GM23338 (cell line): ENCODE data around the gene KCNQ5. TPM values are rescaled to one million over a fixed set of nuclear protein-coding genes. Genes with fewer than 3 reads are reported as not detected.

Source experiments
- ATAC-seq: fragments of 200-7000 bp; cut with Tn5 transposase; 3 replicates; pipeline ENCODE4 v1.9.1; 2020
- DNase-seq: peaks from one replicate; pipeline ENCODE4 v3.0.0-alpha.2; 2015; ENCODE audit warnings: low spot score
- H2AFZ ChIP-seq: fragments of 200-600 bp; sonication (generic); 2 replicates; pipeline ENCODE4 v1.8.0; 2016; ENCODE audit warnings: antibody characterized with exemption, mild to moderate bottlenecking, moderate library complexity
- H3F3A ChIP-seq: fragments of 200-600 bp; sonication (generic); replicated peaks from 2 replicates; pipeline ENCODE4 v1.8.0; 2017; ENCODE audit warnings: antibody characterized with exemption, mixed run types, low read depth
- H3K27ac ChIP-seq: fragments of 200-600 bp; sonication (generic); 2 replicates; pipeline ENCODE4 v1.6.1; 2016; ENCODE audit warnings: low read depth
- H3K27me3 ChIP-seq: fragments of 200-600 bp; sonication (generic); 2 replicates; pipeline ENCODE4 v1.8.0; 2016; ENCODE audit warnings: mild to moderate bottlenecking, mixed run types, moderate library complexity; ENCODE audit not compliant: insufficient read depth
- H3K36me3 ChIP-seq: fragments of 200-600 bp; sonication (generic); 2 replicates; pipeline ENCODE4 v1.8.0; 2016; ENCODE audit warnings: mild to moderate bottlenecking; ENCODE audit not compliant: insufficient read depth
- H3K4me1 ChIP-seq: fragments of 200-600 bp; sonication (generic); 2 replicates; pipeline ENCODE4 v1.8.0; 2016; ENCODE audit warnings: mild to moderate bottlenecking, moderate library complexity; ENCODE audit not compliant: insufficient read depth
- H3K4me2 ChIP-seq: fragments of 200-600 bp; sonication (generic); 2 replicates; pipeline ENCODE4 v1.7.1; 2017; ENCODE audit warnings: mixed run types
- H3K4me3 ChIP-seq: fragments of 200-600 bp; sonication (generic); 2 replicates; pipeline ENCODE4 v1.6.1; 2016; ENCODE audit warnings: mixed run types
- H3K79me2 ChIP-seq: fragments of 200-600 bp; sonication (generic); replicated peaks from 2 replicates; pipeline ENCODE4 v1.8.0; 2017; ENCODE audit warnings: mild to moderate bottlenecking; ENCODE audit not compliant: insufficient read depth
- H3K9me2 ChIP-seq: fragments of 200-600 bp; sonication (generic); 2 replicates; pipeline ENCODE4 v1.8.0; 2017; ENCODE audit not compliant: insufficient read depth
- H4K20me1 ChIP-seq: fragments of 200-600 bp; sonication (generic); replicated peaks from 2 replicates; pipeline ENCODE4 v1.8.0; 2017; ENCODE audit warnings: mild to moderate bottlenecking; ENCODE audit not compliant: insufficient read depth
- H3K27ac Mint-ChIP-seq: 2 replicates; pipeline ENCODE4 v1.8.0; 2020; ENCODE audit warnings: inconsistent platforms, mild to moderate bottlenecking, moderate library complexity, mixed read lengths
- H3K27me3 Mint-ChIP-seq: 3 replicates; pipeline ENCODE4 v1.8.0; 2022; ENCODE audit warnings: low read depth, mild to moderate bottlenecking, moderate library complexity, mixed read lengths, inconsistent platforms; ENCODE audit not compliant: insufficient read depth, poor library complexity
- H3K36me3 Mint-ChIP-seq: 3 replicates; pipeline ENCODE4 v1.8.0; 2021; ENCODE audit warnings: low read depth, mild to moderate bottlenecking, inconsistent platforms, moderate library complexity, mixed read lengths
- H3K4me1 Mint-ChIP-seq: 3 replicates; pipeline ENCODE4 v1.8.0; 2020; ENCODE audit warnings: mild to moderate bottlenecking, inconsistent platforms, mixed read lengths
- H3K4me3 Mint-ChIP-seq: 3 replicates; pipeline ENCODE4 v1.8.0; 2021; ENCODE audit warnings: moderate library complexity, mild to moderate bottlenecking, inconsistent platforms, mixed read lengths
- H3K9me3 Mint-ChIP-seq: 3 replicates; pipeline ENCODE4 v1.8.0; 2020; ENCODE audit warnings: moderate library complexity, mild to moderate bottlenecking, inconsistent platforms, mixed read lengths
- NANOG ChIP-seq: IDR thresholded peaks from 2 replicates; pipeline ENCODE4 v1.6.1; 2016; ENCODE audit warnings: antibody characterized with exemption, borderline replicate concordance
- POLR2AphosphoS5 ChIP-seq: IDR thresholded peaks from 2 replicates; pipeline ENCODE4 v1.6.1; 2016; ENCODE audit warnings: antibody characterized with exemption, low read depth
- STAT1 ChIP-seq: IDR thresholded peaks from one replicate; pipeline ENCODE4 v1.6.1; 2016; ENCODE audit warnings: antibody characterized with exemption; ENCODE audit not compliant: unreplicated experiment
- ZNF331 ChIP-seq: fragments of 250-450 bp; sonication (Bioruptor Pico); IDR thresholded peaks from 2 replicates; pipeline ENCODE4 v1.5.0; 2020; ENCODE audit warnings: low read depth, mild to moderate bottlenecking, moderate library complexity
- polyA plus RNA-seq: library from polyadenylated mRNA; unstranded; fragments of >200 nt; fragmentation: Nextera tagmentation; extraction: Ambion mirVana; gene quantifications from 2 replicates; pipeline ENCODE4 v1.2.1, GENCODE V29; 2016
- total RNA-seq: library from RNA; depleted of rRNA; stranded (reverse); fragments of >200 nt; shearing (Covaris generic); gene quantifications from 2 replicates; pipeline ENCODE4 v1.2.3, GENCODE V29; 2014
- TF ChIP-seq, protein P1 (sequence below): fragments of 250-450 bp; sonication (Bioruptor Pico); IDR thresholded peaks from 2 replicates; pipeline ENCODE4 v1.5.0; 2020; ENCODE audit warnings: mild to moderate bottlenecking, moderate library complexity
- TF ChIP-seq, protein P2 (sequence below), 2 experiments: fragments of 200-600 bp in 1 of 2; sonication (generic) in 1 of 2; conservative IDR thresholded peaks; 2 replicates each; pipeline versions ENCODE4 v1.5.1 to v1.6.1; 2016 to 2017; ENCODE audit warnings: antibody characterized with exemption in 2 of 2, low read depth in 2 of 2, mild to moderate bottlenecking in 2 of 2, moderate library complexity in 1 of 2

KCNQ5 gene
- total and polyA plus RNA-seq, 2 experiments from 2014 or later = 0.68 to 0.87 TPM

DNA sequence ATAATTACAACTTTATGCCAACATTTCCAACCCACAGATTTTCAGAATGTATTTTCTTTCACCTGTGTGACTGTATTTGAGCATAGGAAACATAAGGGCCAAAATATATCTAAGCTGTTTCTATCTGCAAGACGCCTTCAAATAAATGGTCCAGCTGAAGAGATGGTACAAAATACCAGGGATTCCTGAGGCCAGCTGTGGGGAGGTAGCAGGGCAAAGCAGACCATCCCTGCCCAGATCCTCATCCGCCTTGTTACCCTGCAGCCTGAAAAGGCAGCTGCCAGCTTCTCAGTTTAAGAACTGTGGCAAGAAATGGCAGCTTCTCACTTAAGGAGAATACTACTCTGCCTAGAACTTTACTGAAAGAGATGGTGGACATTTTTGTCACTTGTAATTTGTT, 460.1 kb downstream of the KCNQ5 start (continued):
- TF ChIP-seq, protein P1, sequence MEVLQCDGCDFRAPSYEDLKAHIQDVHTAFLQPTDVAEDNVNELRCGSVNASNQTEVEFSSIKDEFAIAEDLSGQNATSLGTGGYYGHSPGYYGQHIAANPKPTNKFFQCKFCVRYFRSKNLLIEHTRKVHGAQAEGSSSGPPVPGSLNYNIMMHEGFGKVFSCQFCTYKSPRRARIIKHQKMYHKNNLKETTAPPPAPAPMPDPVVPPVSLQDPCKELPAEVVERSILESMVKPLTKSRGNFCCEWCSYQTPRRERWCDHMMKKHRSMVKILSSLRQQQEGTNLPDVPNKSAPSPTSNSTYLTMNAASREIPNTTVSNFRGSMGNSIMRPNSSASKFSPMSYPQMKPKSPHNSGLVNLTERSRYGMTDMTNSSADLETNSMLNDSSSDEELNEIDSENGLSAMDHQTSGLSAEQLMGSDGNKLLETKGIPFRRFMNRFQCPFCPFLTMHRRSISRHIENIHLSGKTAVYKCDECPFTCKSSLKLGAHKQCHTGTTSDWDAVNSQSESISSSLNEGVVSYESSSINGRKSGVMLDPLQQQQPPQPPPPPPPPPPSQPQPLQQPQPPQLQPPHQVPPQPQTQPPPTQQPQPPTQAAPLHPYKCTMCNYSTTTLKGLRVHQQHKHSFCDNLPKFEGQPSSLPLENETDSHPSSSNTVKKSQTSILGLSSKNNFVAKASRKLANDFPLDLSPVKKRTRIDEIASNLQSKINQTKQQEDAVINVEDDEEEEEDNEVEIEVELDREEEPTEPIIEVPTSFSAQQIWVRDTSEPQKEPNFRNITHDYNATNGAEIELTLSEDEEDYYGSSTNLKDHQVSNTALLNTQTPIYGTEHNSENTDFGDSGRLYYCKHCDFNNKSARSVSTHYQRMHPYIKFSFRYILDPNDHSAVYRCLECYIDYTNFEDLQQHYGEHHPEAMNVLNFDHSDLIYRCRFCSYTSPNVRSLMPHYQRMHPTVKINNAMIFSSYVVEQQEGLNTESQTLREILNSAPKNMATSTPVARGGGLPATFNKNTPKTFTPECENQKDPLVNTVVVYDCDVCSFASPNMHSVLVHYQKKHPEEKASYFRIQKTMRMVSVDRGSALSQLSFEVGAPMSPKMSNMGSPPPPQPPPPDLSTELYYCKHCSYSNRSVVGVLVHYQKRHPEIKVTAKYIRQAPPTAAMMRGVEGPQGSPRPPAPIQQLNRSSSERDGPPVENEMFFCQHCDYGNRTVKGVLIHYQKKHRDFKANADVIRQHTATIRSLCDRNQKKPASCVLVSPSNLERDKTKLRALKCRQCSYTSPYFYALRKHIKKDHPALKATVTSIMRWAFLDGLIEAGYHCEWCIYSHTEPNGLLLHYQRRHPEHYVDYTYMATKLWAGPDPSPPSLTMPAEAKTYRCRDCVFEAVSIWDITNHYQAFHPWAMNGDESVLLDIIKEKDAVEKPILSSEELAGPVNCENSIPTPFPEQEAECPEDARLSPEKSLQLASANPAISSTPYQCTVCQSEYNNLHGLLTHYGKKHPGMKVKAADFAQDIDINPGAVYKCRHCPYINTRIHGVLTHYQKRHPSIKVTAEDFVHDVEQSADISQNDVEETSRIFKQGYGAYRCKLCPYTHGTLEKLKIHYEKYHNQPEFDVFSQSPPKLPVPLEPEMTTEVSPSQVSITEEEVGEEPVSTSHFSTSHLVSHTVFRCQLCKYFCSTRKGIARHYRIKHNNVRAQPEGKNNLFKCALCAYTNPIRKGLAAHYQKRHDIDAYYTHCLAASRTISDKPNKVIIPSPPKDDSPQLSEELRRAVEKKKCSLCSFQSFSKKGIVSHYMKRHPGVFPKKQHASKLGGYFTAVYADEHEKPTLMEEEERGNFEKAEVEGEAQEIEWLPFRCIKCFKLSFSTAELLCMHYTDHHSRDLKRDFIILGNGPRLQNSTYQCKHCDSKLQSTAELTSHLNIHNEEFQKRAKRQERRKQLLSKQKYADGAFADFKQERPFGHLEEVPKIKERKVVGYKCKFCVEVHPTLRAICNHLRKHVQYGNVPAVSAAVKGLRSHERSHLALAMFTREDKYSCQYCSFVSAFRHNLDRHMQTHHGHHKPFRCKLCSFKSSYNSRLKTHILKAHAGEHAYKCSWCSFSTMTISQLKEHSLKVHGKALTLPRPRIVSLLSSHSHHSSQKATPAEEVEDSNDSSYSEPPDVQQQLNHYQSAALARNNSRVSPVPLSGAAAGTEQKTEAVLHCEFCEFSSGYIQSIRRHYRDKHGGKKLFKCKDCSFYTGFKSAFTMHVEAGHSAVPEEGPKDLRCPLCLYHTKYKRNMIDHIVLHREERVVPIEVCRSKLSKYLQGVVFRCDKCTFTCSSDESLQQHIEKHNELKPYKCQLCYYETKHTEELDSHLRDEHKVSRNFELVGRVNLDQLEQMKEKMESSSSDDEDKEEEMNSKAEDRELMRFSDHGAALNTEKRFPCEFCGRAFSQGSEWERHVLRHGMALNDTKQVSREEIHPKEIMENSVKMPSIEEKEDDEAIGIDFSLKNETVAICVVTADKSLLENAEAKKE (CRISPR knock-in tag) = no peak
- TF ChIP-seq ZNF331 (no peak), NANOG (no peak)

DNA sequence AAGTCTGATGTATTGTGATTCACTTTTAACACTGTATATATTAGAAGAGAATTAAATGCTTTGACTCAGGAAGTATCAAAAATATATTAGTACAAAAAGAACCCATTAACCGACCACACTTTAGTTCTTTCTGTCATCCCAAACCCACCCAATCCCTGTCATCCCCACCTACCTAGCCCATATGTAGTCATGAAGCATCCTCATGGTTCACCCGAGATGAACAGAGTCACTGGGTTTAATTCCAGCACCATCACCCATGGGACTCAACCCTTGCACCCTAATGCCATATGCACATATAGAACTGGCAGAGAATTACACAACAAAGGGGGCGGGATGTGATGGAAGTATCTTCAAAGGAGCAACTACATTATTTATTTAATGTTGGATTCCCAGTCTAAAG, 462.0 kb downstream of the KCNQ5 start:
- H3K36me3 Mint-ChIP-seq = no peaks in the 10 kb centered on the region
- H4K20me1 ChIP-seq = no peaks in the 10 kb centered on the region
- H3K36me3 ChIP-seq = no peaks in the 10 kb centered on the region
- H3K4me3 Mint-ChIP-seq = no peak overlapping the region
- no peaks in the 10 kb centered on the region for H3F3A ChIP-seq
- H3K4me2 ChIP-seq = no peak overlapping the region
- no peak overlapping the region for H3K27ac ChIP-seq
- no peak overlapping the region for H3K4me3 ChIP-seq
- TF ChIP-seq ZNF331 (no peak), POLR2AphosphoS5 (no peak), STAT1 (no peak)
- TF ChIP-seq, protein P2, sequence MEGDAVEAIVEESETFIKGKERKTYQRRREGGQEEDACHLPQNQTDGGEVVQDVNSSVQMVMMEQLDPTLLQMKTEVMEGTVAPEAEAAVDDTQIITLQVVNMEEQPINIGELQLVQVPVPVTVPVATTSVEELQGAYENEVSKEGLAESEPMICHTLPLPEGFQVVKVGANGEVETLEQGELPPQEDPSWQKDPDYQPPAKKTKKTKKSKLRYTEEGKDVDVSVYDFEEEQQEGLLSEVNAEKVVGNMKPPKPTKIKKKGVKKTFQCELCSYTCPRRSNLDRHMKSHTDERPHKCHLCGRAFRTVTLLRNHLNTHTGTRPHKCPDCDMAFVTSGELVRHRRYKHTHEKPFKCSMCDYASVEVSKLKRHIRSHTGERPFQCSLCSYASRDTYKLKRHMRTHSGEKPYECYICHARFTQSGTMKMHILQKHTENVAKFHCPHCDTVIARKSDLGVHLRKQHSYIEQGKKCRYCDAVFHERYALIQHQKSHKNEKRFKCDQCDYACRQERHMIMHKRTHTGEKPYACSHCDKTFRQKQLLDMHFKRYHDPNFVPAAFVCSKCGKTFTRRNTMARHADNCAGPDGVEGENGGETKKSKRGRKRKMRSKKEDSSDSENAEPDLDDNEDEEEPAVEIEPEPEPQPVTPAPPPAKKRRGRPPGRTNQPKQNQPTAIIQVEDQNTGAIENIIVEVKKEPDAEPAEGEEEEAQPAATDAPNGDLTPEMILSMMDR (conservative IDR thresholded peaks at IDR 0.05; ENCODE audit: low read depth in 2 of 2) = no peak
- no peak overlapping the region for H3K27ac Mint-ChIP-seq
- H3K9me3 Mint-ChIP-seq = no peaks in the 10 kb centered on the region
- no peak for ATAC-seq
- no peaks in the 10 kb centered on the region for H3K27me3 Mint-ChIP-seq
- no peaks in the 10 kb centered on the region for H3K9me2 ChIP-seq
- H3K4me1 ChIP-seq = peaks cover 42% of the 10 kb centered on the region
- no peaks in the 10 kb centered on the region for H3K27me3 ChIP-seq
- DNase-seq = no peak
- no peaks in the 10 kb centered on the region for H3K79me2 ChIP-seq
- peaks cover 44% of the 10 kb centered on the region for H3K4me1 Mint-ChIP-seq
- H2AFZ ChIP-seq = no peak overlapping the region
